GM21529 (cell line): ENCODE results near the gene TRPC4.

Experiments used
- ATAC-seq: cut with Tn5 transposase; IDR thresholded peaks from one replicate; pipeline ENCODE4 v1.9.1; 2021; ENCODE audit not compliant: unreplicated experiment

TRPC4 gene

DNA sequence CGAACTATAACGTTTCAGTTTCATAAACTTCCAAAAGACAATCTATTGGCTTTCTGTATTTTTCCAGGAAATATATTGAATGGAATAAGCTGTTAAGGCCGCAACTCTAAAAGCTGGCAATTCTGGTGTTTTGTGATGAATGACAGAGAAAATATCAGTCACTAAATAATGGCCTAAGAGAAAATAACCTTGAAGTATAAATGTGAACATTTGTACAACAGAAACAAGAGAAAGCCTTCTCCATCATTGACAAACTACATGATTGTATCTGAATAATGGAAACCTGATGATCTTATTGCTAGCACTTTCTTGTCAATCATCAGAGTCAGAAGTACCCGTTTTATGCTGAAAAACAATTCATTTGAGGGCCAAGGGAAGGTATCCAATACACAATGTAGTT lies 134.3 kb downstream of the TRPC4 start:
- ATAC-seq: no peak

DNA sequence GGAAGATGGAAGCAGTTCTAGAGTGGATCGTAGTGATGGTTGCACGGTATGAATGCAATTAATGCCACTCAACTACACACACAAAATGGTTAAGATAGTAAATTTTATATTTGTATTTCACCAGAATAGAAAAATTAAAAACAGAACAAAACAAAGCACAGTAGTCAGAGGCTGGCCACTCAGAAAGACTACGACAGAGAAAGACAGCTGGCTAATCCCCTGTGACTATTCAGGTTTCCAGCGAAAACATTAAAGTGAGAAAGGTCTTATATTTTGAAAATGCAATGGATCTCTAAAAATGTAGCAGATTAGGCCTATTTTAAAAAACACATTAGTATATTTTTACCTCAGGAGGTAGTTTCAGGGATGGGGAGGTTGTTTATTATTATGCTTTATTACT lies 139.7 kb downstream of the TRPC4 start:
- no peak for ATAC-seq

GRCh38 chr13:37716420-37717195 lies 153.0 kb downstream of the TRPC4 start:
- no peak for ATAC-seq

- no peak for ATAC-seq
Measured at GRCh38 chr13:37715606-37716015, 154.0 kb downstream of the TRPC4 start.

- no peak for ATAC-seq
Measured at GRCh38 chr13:37709318-37709717, 160.3 kb downstream of the TRPC4 start.

DNA sequence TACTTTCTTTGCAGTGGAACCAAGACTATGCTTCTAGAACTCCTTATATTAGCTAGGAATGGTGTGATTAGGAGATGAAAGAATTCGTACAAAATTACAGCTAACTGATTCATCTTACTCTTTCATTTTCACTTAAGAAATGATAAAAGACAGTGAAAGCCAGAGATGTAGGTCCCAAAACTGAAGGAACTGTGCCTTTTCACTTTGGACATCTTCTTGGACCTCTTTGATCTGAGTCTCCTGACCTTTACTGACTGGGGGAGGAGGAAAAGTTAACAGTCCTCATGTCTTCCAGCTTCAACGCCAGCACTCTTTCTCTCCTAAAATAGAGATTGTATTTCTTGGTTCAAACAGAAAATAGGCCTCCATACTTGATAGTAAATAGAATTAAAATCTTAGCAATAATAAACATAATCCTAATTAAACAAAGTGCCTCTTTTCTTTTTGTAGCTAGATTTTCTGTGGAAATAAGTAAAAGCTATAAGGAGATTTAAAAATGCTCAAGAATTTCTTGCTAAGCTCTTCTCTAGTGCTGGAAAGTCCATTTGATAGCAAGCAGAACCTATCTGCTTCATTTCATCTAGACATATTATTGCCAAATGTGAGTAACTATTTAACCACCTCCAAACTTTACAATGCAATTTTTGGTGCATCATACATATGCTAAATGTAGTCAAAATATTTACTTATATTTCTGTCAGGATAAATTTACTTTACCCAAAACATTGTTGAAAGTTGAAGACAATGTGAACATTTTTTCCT lies 161.7 kb downstream of the TRPC4 start:
- no peak for ATAC-seq

DNA sequence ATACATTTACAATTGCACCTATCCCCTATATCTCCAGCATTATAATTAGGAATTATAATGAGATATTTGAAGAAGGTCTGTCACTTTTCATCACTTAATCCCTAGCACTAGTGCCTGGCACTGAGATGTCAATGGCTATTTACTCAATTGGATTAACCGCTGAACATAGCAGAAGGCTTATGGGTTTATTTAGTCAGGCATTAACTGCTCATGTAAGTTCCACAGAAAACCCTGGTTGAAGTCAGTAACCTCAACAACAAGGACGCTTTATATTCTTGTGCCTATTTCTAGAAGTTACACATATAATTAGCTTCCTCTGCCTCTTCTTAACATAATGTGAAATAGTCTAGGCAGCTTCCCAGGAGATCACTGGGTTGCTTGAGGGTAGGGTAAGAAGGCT lies 163.5 kb downstream of the TRPC4 start:
- no peak for ATAC-seq

- ATAC-seq: no peak
Measured at GRCh38 chr13:37701972-37702371, 167.6 kb downstream of the TRPC4 start.

DNA sequence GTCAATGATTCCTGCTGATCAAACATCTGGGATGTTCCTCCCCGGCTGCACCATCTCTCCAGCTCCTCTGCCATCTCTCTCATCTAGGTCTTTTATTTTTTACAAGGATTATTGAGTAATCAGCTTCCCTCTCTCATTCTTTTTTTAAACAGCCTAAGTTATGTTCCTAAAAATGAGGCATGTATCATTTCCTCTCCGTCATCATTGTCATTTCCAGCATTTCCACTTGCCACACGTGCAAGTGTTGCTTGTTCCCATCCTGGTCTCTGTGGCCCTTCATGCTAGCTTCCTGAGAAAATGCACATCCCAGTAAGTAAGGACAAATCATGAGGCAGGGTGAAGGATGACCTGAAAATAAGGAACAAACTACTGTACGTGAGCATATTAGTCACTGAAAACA lies 168.3 kb downstream of the TRPC4 start:
- no peak for ATAC-seq

DNA sequence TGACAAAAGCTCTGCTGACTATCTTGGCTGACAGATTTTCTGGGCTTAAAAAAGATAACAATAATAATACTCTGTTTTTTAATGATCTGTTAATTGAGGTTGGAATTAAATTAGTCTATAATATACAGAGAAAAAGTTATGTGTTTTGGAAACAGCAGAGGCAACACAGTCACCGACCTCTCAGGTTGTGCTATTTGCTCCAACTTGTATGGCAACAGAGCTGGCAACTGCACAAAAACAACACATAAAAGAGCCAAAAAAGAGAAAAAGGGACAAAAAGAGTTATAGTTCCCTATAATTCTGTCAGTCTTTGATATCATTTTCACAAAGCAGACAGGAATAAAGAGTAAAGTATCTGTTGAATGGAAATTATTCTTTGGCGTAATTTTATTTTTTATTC lies 168.7 kb downstream of the TRPC4 start:
- ATAC-seq: no peak

DNA sequence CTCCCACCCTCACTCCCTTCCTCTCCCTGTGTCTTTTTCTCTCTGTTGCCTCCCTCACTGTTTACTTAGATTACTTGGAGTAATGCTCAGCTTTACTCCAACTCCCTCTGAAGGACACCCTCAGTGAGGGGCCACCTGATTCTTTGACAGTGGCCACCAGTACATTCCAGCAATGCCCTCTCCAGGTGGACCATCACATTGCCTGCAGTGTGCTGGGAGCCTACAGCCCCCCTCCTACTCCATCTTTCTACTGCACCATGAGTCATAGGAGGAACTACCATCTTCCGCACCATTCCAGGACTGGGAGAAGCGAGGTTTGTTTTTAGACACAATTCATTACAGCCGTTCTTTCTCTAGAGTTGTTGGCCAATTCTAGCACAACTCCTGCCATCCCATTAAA lies 174.4 kb downstream of the TRPC4 start:
- ATAC-seq: no peak

GRCh38 chr13:37690361-37690760 lies 179.2 kb downstream of the TRPC4 start:
- ATAC-seq: no peak

DNA sequence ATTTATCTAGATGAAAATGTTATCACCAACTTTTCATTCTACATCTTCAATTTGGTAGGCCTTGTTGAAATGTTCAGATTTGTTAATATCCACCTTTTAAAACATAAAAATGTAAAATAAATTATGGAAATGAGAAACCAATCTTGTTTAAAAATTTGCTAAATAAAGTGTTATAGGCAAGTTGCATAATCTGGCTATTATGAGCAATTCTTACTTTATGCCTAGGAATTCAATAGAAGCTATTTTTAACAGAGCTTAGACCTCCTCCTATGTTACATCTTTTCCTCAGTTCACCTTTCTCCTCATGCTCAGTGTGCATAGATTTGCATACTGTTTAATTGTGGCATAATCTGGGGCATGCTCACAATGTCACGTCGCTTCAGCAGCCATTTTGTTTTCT lies 183.1 kb downstream of the TRPC4 start:
- ATAC-seq: no peak

DNA sequence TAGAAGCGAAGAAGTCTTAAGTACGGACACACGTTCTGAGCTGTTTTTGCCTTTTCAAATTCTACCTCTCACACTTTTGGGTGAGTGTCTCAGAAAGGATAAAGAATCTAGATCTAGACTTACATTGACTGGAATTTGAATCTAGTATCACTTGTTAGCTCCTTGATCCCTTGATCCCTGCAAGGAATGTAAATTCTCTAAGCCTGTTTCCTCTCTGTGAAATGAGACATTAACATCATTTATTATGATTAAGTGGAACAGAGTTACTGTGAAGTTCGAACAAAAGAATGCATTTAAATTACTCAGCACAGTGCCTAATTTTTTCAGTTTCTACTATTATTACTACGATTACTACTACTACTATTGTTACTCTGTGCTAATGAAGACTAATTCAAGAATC lies 184.4 kb downstream of the TRPC4 start:
- ATAC-seq: no peak

- ATAC-seq: no peak
Measured at GRCh38 chr13:37682496-37682895, 187.1 kb downstream of the TRPC4 start.

GRCh38 chr13:37681281-37682032 lies 188.1 kb downstream of the TRPC4 start:
- no peak for ATAC-seq

- no peak for ATAC-seq
Measured at GRCh38 chr13:37680137-37680536, 189.4 kb downstream of the TRPC4 start.

DNA sequence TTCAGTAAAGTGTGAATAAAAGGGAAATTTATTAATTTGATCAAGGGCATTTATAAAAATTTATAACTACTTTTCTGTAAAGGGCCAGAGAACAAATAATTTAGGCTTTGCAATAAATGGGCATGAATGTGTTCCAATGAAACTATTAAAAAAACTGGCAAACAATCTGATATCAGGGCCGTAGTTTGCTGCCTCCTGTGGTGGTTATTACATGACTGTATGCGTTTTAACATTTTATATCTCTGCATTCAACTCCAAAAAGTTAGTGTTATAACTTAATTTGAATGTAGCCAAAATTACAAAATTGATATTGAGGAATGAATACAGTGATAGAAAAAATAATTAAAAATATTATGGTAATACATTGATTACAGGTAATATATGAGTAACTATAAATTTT lies 190.5 kb downstream of the TRPC4 start:
- no peak for ATAC-seq

DNA sequence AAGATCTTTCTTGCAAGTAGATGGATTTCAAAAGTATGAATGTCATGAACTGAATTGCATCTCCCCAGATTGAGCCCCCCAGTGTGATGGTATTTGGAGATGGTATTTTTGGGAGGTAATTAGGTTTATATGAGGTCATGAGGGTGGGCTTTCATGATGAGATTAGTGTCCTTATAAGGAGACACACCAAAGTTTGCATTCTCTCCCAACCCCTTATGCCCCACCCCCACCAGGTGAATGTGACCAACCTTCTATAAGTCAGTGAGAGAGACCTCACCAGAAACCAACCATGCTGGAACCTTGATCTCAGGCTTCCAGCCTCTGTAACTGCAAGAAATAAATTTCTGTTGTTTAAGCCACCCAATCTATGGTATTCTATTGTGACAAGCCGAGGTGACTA lies 199.7 kb downstream of the TRPC4 start:
- no peak for ATAC-seq

GRCh38 chr13:37667702-37668101 lies 201.9 kb downstream of the TRPC4 start:
- no peak for ATAC-seq

- no peak for ATAC-seq
Measured at GRCh38 chr13:37666036-37666435, 203.5 kb downstream of the TRPC4 start.

DNA sequence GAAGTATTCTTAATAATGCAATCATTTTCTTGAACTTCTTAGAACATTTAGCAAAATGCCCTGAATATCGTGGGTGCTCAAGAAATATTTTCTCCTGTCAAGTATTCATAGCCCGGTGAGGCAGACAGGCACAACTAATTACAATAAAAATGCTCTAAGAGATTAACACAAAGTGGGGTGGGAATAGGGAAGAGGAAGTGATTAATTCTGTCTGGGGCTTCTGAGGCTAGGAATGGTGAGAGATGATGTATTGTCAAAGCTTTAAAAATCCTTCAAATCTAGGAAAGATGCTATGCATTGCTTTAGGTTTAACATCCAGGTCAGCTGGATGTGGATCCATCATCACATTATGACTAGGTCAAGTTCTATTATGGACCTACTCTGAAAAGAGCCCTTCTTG lies 204.2 kb downstream of the TRPC4 start:
- no peak for ATAC-seq
